ENCODE results near the gene OBP2B.

DNA sequence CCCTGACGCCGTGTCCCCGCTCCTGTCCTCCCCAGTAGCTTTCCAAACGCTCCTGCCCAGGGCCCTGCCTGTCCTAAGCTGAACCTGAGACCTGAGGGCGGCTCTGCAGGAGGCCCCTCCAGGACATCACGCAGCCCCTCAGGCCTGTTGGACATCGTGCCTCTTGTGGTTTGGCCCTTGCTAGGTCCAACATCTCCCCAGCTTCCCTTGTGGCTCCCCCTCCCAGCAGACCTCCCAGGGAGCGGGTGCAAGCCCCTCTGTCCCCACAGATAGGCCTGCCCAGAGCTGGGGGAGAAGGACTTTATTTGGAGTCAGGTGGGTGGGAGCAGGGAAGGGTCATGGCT is 4.1 kb downstream of the OBP2B start:
- TF ChIP-seq CTCF (IDR thresholded peaks at IDR 0.05; ENCODE audit: insufficient read depth, low read length, poor library complexity, severe bottlenecking) (no peak), EZH2phosphoT487 (conservative IDR thresholded peaks at IDR 0.05; ENCODE audit: low read length) (no peak)
